Gastrocnemius medialis (tissue), 4 donors: ENCODE data around the gene MAP6D1.

Experiments
- CTCF ChIP-seq, 5 experiments: fragments of 450-650 bp in 3 of 5; fragments of 200-600 bp in 2 of 5; sonication (generic) in 2 of 5; IDR thresholded peaks in 4 of 5; conservative IDR thresholded peaks in 1 of 5; 1 replicate in 4 of 5; 2 replicates in 1 of 5; pipeline ENCODE4 v1.5.1; 2016 to 2019; ENCODE audit warnings: antibody characterized with exemption in 5 of 5, mild to moderate bottlenecking in 3 of 5, moderate library complexity in 3 of 5
- POLR2A ChIP-seq, 2 donors: fragments of 450-650 bp; IDR thresholded peaks; one replicate each; pipeline ENCODE4 v1.6.1; 2017; ENCODE audit warnings: antibody characterized with exemption in 2 of 2, mild to moderate bottlenecking in 2 of 2, moderate library complexity in 2 of 2

GRCh38 chr3:183824761-183825455 is 469 bp downstream of the MAP6D1 start:
- TF ChIP-seq CTCF (IDR thresholded peaks at IDR 0.05 in 4 of 5, conservative IDR thresholded peaks at IDR 0.05 in 1 of 5) = no peak
- TF ChIP-seq POLR2A (IDR thresholded peaks at IDR 0.05) = no peak
